RWPE1 (cell line): ENCODE measurements around the gene PANK4.

ENCODE experiments used
- CTCF ChIA-PET: fragments of 350-600 bp; sonication (Branson Sonifier 250); formaldehyde crosslinking; extraction: SDS; loops from one replicate; lab custom pipeline; 2021; lab: Yijun Ruan, JAX
- POLR2A ChIA-PET: fragments of 400-600 bp; formaldehyde crosslinking; extraction: SDS; loops from one replicate; lab custom pipeline; 2020; ENCODE audit warnings: antibody characterized with exemption; ENCODE audit not compliant: low non-redundant PET; lab: Yijun Ruan, JAX
- DNase-seq: peaks from one replicate; pipeline ENCODE4 v3.0.0; 2012; ENCODE audit warnings: low spot score
- H3K27ac ChIP-seq: fragments of 450-650 bp; 2 replicates; pipeline ENCODE4 v1.5.1; 2017
- TF ChIP-seq, protein P1 (sequence below): fragments of 450-650 bp; conservative IDR thresholded peaks from 2 replicates; pipeline ENCODE4 v1.5.1; 2017; ENCODE audit warnings: low read depth, mild to moderate bottlenecking

PANK4 gene

DNA sequence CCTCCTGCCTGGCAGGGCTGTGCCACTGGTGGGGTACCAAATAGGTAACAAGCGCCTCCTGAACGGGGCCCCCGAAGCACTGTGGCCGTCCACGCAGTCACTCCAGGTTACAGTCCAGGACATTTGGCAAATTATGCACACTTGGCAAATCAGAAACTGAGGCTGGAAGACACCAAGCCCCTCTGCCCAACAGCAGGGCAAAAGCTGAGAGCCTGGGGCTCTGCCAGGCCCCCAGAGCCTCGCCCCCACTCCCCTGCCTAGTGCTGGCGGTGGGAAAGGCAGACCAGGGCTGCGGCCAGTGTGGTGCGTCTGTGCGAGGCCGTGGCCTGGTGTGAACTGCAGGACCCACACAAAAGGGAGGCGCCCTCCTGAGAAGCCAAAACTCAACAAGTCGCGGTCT lies 9.4 kb downstream of the PANK4 start:
- H3K27ac ChIP-seq, result peak overlapping the region; percentile 8; the same call in 1 of the 2 replicates
- CTCF ChIA-PET, result no interaction called here
- TF ChIP-seq, protein P1, sequence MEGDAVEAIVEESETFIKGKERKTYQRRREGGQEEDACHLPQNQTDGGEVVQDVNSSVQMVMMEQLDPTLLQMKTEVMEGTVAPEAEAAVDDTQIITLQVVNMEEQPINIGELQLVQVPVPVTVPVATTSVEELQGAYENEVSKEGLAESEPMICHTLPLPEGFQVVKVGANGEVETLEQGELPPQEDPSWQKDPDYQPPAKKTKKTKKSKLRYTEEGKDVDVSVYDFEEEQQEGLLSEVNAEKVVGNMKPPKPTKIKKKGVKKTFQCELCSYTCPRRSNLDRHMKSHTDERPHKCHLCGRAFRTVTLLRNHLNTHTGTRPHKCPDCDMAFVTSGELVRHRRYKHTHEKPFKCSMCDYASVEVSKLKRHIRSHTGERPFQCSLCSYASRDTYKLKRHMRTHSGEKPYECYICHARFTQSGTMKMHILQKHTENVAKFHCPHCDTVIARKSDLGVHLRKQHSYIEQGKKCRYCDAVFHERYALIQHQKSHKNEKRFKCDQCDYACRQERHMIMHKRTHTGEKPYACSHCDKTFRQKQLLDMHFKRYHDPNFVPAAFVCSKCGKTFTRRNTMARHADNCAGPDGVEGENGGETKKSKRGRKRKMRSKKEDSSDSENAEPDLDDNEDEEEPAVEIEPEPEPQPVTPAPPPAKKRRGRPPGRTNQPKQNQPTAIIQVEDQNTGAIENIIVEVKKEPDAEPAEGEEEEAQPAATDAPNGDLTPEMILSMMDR, result no peak
- no peak for DNase-seq
- POLR2A ChIA-PET, result no interaction called here

DNA sequence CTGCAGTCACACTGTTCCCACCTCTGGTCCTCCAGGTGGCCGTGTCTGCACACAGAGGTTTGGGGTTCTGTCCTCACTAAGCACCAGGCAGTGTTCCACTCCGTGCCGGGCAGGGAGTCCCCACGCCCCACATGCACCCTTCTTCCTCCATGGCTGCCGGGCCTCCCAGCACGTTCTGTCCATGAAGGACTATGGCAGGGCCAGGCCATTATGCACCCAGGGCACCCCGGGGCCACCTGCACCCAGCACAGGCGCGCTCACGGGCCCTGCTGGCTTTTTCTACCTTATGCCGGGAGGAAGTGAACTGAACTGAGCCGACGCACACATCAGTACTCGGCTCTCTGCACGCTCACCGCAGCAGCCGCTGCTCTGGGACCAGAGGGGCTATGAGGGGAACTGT lies 10.3 kb downstream of the PANK4 start:
- TF ChIP-seq, protein P1, result no peak
- POLR2A ChIA-PET, result no interaction called here
- DNase-seq, result no peak
- peak overlapping the region; percentile 8 for H3K27ac ChIP-seq
- CTCF ChIA-PET, result no interaction called here

DNA sequence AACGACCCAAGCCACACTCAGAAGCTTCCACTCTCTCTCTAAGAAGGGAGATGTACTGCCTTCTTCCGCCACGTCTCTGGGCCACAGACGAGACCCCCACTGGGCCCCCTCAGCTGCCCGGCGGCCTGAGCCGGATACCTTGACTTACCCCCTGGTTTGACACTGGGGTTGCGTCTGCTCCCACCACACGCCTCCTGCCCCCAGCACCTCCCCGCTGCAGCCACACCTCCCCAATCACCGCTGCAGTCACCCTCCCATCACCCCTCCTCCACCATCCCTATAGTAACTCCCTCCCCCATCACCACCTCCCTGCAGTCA lies 10.7 kb downstream of the PANK4 start:
- H3K27ac ChIP-seq, result peak overlapping the region; percentile 8
- no peak for DNase-seq
- CTCF ChIA-PET, result interaction anchor here (1.0 kb wide), 1 partner anchor 31 kb away, joined by 5 read pairs; no protein-coding TSS in a partner anchor
- TF ChIP-seq, protein P1, result no peak
- POLR2A ChIA-PET, result no interaction called here

DNA sequence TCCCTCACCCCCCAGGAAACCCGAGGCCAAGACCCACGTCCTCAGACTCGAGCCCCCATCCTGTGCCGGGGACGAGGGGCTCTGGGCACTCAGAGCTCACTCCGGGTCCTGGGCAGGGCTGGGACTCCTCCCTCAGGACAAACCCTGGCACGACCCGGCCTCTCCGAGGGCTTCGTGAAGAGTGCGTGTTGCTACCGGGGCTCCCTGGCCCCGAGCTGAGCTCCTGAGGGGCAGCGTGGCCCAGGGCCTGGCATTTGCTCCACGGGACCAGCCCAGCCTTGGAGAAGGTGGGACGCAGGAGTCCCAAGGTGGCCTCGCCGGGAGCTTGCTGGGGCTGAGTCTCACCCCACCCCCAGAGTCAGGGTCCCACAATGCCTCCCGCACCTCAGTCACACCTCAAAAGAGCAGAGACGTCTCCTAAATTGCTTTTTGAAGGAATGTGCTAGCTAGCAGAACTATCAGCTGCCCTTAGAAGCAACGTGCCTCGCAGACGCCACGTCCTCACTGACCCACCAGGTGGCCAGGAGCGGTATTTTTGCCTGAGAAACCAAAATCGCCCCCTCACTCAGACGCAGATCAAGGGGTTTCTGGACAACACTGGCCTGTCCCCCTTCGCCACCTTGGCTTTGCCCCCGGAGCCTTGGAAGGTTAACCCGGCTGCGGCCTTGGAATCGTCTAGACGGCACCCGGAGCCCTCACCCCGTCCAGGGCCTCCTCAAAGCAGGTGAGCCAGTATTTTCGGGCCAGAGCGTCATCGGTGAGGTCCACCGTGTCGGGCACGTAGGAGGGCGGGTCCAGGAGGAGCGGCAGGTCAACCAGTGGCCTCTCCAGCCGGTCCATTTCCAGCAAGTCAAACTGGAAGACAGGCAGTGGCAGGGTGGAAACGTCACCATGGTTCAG lies 11.3 kb downstream of the PANK4 start:
- ChIA-PET POLR2A (no interaction called here), CTCF (interaction anchor here (0.5 to 1.0 kb wide), 4 partner anchors 8 to 50 kb away, joined by 3 to 5 read pairs (median 4); partner anchors contain the start of gene TNFRSF14)
- 0 out of 2 replicates have a peak overlapping the region, but pooled peaks have one; percentile 8 for H3K27ac ChIP-seq
- TF ChIP-seq, protein P1, result no peak
- DNase-seq, result no peak

DNA sequence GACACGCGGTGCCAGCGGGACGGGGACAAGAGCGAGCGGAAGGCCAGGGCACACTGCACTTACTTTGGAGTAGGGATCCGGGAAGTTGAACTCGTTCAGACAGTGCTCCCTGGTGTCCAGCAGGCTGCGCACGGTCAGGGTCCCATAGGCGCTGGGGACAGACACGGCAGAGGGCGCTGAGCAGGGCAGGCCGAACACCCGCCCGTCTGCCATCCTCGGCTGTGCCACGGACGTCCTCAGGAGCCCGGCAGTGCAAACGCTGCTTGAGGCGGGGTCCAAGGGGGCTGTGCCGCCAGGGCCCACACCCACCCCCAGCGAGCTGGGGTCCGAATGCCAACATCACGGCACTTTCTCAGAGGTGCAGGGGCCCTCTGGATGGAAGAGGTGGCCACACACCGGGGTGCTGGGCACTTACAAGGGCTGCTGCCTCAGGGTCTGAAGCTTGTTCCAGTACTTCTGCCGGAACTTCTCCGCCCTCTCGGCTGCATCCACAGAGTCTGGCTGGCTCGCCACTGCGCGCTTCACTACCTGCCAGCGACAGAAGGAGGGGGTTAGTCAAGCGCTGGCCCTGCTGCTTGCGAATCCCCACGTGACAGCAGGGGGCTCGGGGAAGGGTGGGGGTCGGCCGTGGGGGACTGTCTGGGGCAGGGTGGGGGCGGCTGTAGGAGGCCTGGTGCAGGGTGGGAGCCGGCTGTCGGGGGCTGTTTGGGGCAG lies 12.3 kb downstream of the PANK4 start:
- H3K27ac ChIP-seq, result peak overlapping the region; percentile 15; the same call in 1 of the 2 replicates
- ChIA-PET POLR2A (no interaction called here), CTCF (no interaction called here)
- DNase-seq, result no peak
- TF ChIP-seq, protein P1, result no peak

DNA sequence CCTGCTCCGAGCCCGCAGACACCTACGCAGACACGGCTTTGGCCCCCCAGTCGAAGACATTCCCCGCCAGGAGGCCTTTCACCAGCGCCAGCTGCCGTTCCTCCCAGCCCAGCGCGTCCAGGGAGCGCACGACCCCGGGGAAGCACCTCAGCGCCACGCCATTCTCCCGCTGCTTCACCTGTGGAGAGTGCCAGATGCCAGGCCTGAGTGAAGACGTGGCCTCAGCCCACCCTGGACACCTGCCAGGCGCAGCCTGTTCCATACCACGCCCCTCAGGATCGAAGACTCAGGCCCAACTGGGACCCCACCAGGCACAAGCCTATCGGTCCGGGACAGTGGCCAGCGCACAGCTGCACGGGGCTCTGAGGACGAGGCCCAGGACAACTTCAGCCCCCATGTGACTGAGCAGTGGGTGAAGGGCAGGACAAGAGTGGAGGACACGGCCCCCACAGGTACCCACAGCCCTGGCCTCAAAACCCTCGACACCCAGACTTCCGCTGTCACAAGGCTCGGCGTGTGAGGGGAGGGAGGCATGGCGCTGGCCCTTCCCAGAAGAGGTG lies 13.5 kb downstream of the PANK4 start:
- peak overlapping the region; percentile 15 for H3K27ac ChIP-seq
- POLR2A ChIA-PET, result no interaction called here
- TF ChIP-seq, protein P1, result no peak
- CTCF ChIA-PET, result no interaction called here
- no peak for DNase-seq
